ENCODE data around the gene DES. TPM values are rescaled to one million over a fixed set of nuclear protein-coding genes. Genes with fewer than 3 reads are reported as not detected.

Gene DES
- polyA plus RNA-seq, 1 donor from 2014 or later: not detected

DNA sequence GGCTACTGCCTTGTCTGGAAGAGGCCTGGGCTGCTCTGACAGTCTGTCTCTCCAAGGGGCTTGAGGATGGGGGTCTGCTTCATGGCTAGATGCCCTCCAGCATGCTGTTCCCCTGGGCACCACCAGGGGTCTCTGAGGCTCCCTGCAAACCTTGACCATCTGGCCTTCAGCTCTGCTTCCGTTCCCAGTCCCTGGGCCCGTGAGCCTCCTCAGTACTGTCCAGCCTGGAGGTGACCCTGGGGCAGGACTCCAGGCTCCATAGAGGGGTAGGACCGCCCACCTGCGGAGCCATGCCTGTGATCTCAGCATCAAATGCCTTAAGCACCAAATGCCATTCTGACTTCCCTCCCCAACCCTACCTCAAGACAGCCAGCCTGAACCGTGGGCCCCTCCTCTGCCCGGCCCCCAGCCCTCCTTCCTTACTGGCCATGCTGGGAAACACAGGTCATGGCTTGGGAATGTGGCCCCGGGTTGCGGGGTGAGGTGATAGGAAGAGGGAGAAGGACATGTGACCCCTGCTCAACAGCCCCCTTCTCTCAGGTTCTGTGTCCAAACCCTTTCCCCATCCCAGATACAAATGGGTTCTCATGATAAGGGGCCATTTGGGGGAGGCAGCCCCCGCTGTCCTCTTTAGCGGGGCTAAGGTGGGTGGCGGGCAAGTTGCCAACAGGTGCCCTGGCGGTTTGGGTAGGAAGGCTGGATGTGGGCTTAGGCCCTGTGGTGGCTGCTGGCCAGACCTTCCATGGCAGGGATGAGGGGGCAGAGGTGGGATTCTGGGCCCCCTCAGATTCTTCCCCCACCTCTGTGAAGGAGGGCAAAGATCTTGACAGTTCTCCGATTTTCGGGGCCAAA is 41.5 kb downstream of the DES start:
- H3K9ac ChIP-seq (ENCODE audit: low read length): no peak overlapping the region

DNA sequence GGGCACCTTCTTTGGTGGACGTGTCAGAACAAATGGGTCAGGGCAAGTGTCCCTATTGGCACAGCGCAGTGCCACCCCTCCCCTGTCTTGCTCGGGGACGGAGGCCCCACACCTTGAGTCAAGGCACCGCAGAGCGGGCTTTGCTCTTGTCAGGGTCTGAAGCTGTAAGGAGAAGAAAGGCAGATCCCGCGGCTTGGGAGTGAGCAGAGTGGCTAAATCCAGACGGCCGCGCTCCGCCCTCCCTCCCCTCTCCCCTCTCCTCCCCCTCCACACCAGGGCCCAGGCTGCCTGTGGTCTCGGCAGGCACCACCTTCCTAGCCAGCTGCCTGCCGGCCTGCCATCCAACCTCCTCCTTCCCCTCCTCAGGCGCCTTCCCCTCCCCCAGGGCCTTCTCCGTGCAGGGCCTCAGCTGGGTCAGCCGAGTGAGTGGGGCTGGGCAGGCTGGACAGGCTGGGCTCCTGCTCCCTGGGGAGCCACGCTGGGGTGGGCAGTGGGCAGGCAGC is 42.3 kb downstream of the DES start:
- Histone ChIP-seq H3K4me2 (ENCODE audit: low read length) (no peak overlapping the region), H3K9ac (ENCODE audit: low read length) (peak overlapping the region; percentile 12), H4K20me1 (ENCODE audit: insufficient read depth) (no peaks in the 10 kb centered on the region), H3F3A (ENCODE audit: insufficient read depth, low read length, poor library complexity, severe bottlenecking) (no peaks in the 10 kb centered on the region), H3K27me3 (ENCODE audit: insufficient read depth, low read depth, low read length) (no peaks in the 10 kb centered on the region), H3K4me3 (ENCODE audit: low read length) (no peak overlapping the region), H3K36me3 (ENCODE audit: insufficient read depth, low read length) (no peaks in the 10 kb centered on the region), H3K27ac (ENCODE audit: low read length) (no peak overlapping the region), H3K79me2 (replicated peaks; ENCODE audit: insufficient read depth, low read length) (no peaks in the 10 kb centered on the region), H3K9me3 (ENCODE audit: low read length) (no peaks in the 10 kb centered on the region), H2AFZ (ENCODE audit: low read depth, low read length) (no peak overlapping the region), H3K9me2 (ENCODE audit: insufficient read depth, low read length) (no peaks in the 10 kb centered on the region)
- TF ChIP-seq EP300 (conservative IDR thresholded peaks at IDR 0.05; ENCODE audit: poor library complexity, severe bottlenecking): no peak
- TF ChIP-seq RAD21 (conservative IDR thresholded peaks at IDR 0.05): no peak
- TF ChIP-seq TAF1 (IDR thresholded peaks at IDR 0.05; ENCODE audit: low read depth): no peak
- TF ChIP-seq, protein P1, sequence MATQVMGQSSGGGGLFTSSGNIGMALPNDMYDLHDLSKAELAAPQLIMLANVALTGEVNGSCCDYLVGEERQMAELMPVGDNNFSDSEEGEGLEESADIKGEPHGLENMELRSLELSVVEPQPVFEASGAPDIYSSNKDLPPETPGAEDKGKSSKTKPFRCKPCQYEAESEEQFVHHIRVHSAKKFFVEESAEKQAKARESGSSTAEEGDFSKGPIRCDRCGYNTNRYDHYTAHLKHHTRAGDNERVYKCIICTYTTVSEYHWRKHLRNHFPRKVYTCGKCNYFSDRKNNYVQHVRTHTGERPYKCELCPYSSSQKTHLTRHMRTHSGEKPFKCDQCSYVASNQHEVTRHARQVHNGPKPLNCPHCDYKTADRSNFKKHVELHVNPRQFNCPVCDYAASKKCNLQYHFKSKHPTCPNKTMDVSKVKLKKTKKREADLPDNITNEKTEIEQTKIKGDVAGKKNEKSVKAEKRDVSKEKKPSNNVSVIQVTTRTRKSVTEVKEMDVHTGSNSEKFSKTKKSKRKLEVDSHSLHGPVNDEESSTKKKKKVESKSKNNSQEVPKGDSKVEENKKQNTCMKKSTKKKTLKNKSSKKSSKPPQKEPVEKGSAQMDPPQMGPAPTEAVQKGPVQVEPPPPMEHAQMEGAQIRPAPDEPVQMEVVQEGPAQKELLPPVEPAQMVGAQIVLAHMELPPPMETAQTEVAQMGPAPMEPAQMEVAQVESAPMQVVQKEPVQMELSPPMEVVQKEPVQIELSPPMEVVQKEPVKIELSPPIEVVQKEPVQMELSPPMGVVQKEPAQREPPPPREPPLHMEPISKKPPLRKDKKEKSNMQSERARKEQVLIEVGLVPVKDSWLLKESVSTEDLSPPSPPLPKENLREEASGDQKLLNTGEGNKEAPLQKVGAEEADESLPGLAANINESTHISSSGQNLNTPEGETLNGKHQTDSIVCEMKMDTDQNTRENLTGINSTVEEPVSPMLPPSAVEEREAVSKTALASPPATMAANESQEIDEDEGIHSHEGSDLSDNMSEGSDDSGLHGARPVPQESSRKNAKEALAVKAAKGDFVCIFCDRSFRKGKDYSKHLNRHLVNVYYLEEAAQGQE (IDR thresholded peaks at IDR 0.05; ENCODE audit: borderline replicate concordance): no peak
- no peak for TF ChIP-seq SMC3 (conservative IDR thresholded peaks at IDR 0.05; ENCODE audit: poor library complexity)
- TF ChIP-seq POLR2AphosphoS5 (IDR thresholded peaks at IDR 0.05): no peak
- TF ChIP-seq EZH2 (IDR thresholded peaks at IDR 0.05; ENCODE audit: borderline replicate concordance, insufficient read depth, low read length, poor library complexity, severe bottlenecking): no peak

More for the DNA sequence above, 41.5 kb downstream of the DES start:
- H3K4me2 ChIP-seq (ENCODE audit: low read length): no peak overlapping the region
- H3F3A ChIP-seq (ENCODE audit: insufficient read depth, low read length, poor library complexity, severe bottlenecking): no peaks in the 10 kb centered on the region
- H2AFZ ChIP-seq (ENCODE audit: low read depth, low read length): no peak overlapping the region
- H3K9me2 ChIP-seq (ENCODE audit: insufficient read depth, low read length): no peaks in the 10 kb centered on the region
- H3K4me3 ChIP-seq (ENCODE audit: low read length): no peak overlapping the region
- no peaks in the 10 kb centered on the region for H3K79me2 ChIP-seq (replicated peaks; ENCODE audit: insufficient read depth, low read length)
- H3K36me3 ChIP-seq (ENCODE audit: insufficient read depth, low read length): no peaks in the 10 kb centered on the region
- no peaks in the 10 kb centered on the region for H4K20me1 ChIP-seq (ENCODE audit: insufficient read depth)
- no peaks in the 10 kb centered on the region for H3K9me3 ChIP-seq (ENCODE audit: low read length)
- H3K27me3 ChIP-seq (ENCODE audit: insufficient read depth, low read depth, low read length): no peaks in the 10 kb centered on the region
- TF ChIP-seq, protein P1 (IDR thresholded peaks at IDR 0.05; ENCODE audit: borderline replicate concordance): no peak
- TF ChIP-seq RAD21 (conservative IDR thresholded peaks at IDR 0.05) (no peak), MXI1 (conservative IDR thresholded peaks at IDR 0.05; ENCODE audit: poor library complexity, severe bottlenecking) (no peak), SMC3 (conservative IDR thresholded peaks at IDR 0.05; ENCODE audit: poor library complexity) (peak; percentile 44), EP300 (conservative IDR thresholded peaks at IDR 0.05; ENCODE audit: poor library complexity, severe bottlenecking) (no peak), TAF1 (IDR thresholded peaks at IDR 0.05; ENCODE audit: low read depth) (no peak), POLR2AphosphoS5 (IDR thresholded peaks at IDR 0.05) (no peak), CTCF (IDR thresholded peaks at IDR 0.05; ENCODE audit: poor library complexity, severe bottlenecking) (peak; percentile 57), EZH2 (IDR thresholded peaks at IDR 0.05; ENCODE audit: borderline replicate concordance, insufficient read depth, low read length, poor library complexity, severe bottlenecking) (no peak)
- H3K27ac ChIP-seq (ENCODE audit: low read length): no peak overlapping the region
